ENCODE measurements around the gene CIP2A.

The CIP2A gene

GRCh38 chr3:108565506-108565905 lies 23.7 kb downstream of the CIP2A start:
- DNase-seq (ENCODE audit: low read depth): no peak
- TF ChIP-seq CTCF (conservative IDR thresholded peaks at IDR 0.05; ENCODE audit: low read depth, low read length): no peak
- no peak overlapping the region for H3K4me3 ChIP-seq (ENCODE audit: low read length)

DNA sequence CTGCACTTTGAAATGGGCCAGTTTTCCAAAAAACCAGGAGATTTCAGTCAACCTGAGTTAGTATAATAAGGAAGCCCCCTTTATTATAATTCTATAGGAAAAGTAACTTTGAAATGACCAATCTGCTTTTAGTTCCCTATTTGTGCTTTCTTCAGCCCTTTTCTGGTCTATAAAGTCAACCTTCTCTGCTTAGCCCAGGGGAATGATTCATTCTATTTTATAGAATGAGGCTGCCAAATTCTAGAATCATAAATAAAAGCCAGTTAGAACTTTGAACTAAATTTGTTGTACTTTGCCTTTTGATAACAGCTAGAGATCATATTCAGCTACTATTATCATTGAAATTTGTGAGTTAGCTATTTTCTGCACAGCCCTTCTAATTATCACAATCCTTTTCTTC lies 24.7 kb downstream of the CIP2A start:
- H3K4me3 ChIP-seq (ENCODE audit: low read length): no peak overlapping the region
- no peak for DNase-seq (ENCODE audit: low read depth)
- no peak for TF ChIP-seq CTCF (conservative IDR thresholded peaks at IDR 0.05; ENCODE audit: low read depth, low read length)

DNA sequence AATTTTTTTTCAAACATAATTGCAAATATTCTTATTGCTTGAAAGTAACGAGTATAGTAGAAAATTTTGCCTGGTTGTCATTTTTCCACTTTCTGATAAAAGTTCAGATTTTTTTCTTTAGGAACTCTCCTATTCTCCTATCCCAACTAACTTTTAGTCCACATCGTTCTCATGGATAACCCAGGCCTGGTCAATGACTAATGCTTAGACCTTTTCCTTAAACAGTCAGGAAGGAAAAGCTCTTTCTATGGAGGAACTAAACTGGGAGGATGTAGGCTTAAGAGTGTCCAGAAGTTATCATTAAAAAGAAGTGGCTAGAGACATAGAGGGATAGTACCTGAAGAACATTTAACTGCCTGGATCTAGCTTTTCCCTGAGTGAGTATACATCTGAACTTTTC lies 26.7 kb downstream of the CIP2A start:
- H3K4me3 ChIP-seq (ENCODE audit: low read length): no peak overlapping the region
- DNase-seq (ENCODE audit: low read depth): no peak
- no peak for TF ChIP-seq CTCF (conservative IDR thresholded peaks at IDR 0.05; ENCODE audit: low read depth, low read length)

- no peak overlapping the region for H3K4me3 ChIP-seq (ENCODE audit: low read length)
- TF ChIP-seq CTCF (conservative IDR thresholded peaks at IDR 0.05; ENCODE audit: low read depth, low read length): no peak
- no peak for DNase-seq (ENCODE audit: low read depth)
These were observed 33.2 kb downstream of the CIP2A start for GRCh38 chr3:108555966-108556581.

DNA sequence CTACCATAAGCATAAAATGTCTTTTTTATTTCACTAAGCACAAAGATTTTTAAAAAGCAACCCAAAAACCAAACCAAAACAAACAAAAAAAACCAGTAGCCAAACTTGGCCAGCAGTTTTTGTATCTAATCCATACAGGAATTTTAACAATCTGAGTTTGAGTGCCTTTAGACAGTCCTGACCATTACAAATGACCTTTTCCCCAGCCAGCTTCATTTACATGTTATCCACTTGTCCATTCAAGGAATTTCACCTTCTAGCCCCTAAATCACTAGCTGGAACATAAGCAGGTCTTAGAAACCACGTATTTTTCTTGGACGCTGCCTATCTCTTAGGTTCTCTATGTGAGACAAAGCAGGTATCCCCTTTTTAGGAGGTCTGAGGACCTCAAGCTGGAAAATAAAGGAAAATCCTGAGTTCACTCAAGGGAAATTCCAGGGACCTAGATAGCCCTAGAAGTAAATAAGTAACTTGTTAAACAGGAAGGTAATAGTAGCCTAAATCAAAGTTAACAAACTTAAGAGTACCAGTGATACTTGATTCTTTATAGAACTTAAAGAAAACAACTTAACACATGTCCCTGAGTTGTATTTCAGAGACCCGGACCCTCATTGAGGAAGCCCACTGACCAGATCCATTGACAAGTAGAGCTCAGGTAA lies 34.2 kb downstream of the CIP2A start:
- DNase-seq (ENCODE audit: low read depth): peak; percentile 36

DNA sequence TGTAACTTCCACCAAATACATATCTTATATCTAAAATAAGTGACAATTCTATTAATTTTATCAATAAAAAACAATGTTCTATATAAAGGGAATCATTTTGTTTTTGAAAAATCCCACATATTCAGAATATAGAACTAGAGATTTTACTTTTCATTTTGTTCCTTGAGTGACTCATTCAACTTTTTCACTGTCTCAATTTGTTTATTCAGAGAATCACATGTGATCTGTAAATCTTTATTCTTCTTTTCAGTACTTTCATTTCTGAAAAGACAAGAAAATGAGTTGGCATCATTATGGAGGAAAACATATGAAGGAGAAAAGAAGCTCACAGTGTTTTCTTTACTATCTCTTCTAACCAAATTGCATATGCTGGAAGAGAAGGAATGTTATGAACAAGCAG lies 35.0 kb downstream of the CIP2A start:
- no peak for TF ChIP-seq CTCF (conservative IDR thresholded peaks at IDR 0.05; ENCODE audit: low read depth, low read length)
- no peak for DNase-seq (ENCODE audit: low read depth)
- no peak overlapping the region for H3K4me3 ChIP-seq (ENCODE audit: low read length)

More for the DNA sequence above, 34.2 kb downstream of the CIP2A start:
- no peak overlapping the region for H3K4me3 ChIP-seq (ENCODE audit: low read length)
- TF ChIP-seq CTCF (conservative IDR thresholded peaks at IDR 0.05; ENCODE audit: low read depth, low read length): no peak

Measured in retinal pigment epithelial cell (primary cell).